Duodenal mucosa (tissue), 2 donors: ENCODE measurements around the gene CYB5RL.
A peak's percentile ranks its signal among the peaks of the same experiment; 100 is the strongest.

Source experiments
- H3K27ac ChIP-seq: one replicate; pipeline ENCODE4 v1.7.0; 2013; ENCODE audit warnings: low read depth, low read length
- H3K27me3 ChIP-seq, 2 donors: one replicate each; pipeline ENCODE4 v1.7.0; 2013; ENCODE audit warnings: low read length in 2 of 2, control low read depth in 1 of 2; ENCODE audit not compliant: insufficient read depth in 2 of 2, control insufficient read depth in 1 of 2
- H3K36me3 ChIP-seq, 2 donors: one replicate each; pipeline ENCODE4 v1.7.0; 2013; ENCODE audit warnings: low read length in 2 of 2, control low read depth in 1 of 2; ENCODE audit not compliant: insufficient read depth in 2 of 2, control insufficient read depth in 1 of 2
- H3K4me1 ChIP-seq, 2 donors: one replicate each; pipeline ENCODE4 v1.7.0; 2013; ENCODE audit warnings: low read length in 2 of 2, control low read depth in 1 of 2; ENCODE audit not compliant: insufficient read depth in 2 of 2, control insufficient read depth in 1 of 2
- H3K4me3 ChIP-seq, 2 donors: one replicate each; pipeline ENCODE4 v1.7.0; 2013; ENCODE audit warnings: low read length in 2 of 2, low read depth in 1 of 2
- H3K9ac ChIP-seq, 2 donors: one replicate each; pipeline ENCODE4 v1.7.0; 2013; ENCODE audit warnings: low read length in 2 of 2, low read depth in 1 of 2
- H3K9me3 ChIP-seq, 2 donors: one replicate each; pipeline ENCODE4 v1.7.0; 2013; ENCODE audit warnings: low read length in 2 of 2, control low read depth in 1 of 2; ENCODE audit not compliant: control insufficient read depth in 1 of 2

The CYB5RL gene

DNA sequence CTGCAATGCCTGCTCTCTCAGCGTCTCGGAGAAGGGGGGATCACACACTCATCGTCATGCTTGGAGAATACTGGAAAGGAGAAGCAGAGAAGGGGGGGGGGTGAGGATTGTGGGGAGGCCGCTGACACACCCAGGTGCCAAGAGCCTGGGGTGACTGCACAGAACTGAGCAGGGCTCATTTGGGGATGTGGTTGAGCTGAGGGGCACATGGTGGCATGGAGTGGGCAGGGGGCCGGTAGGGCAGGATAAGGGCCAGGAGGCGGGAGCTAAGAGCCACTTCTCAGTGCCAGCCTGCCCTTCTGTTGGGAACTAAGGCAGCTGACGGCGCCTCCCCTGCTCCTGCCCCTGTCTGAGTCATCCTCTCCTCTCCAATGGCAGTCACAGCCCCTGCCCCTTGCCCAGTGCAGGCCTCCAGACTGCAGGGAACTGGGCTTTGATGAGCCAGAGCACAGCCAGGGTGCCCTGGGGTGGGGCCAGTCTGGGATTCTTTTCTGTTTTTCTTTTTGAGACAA is 27.3 kb upstream of the CYB5RL start:
- Histone ChIP-seq H3K4me1 (peaks cover 0 to 2% of the 10 kb centered on the region in 2 donors), H3K4me3 (no peak overlapping the region), H3K9me3 (no peaks in the 10 kb centered on the region), H3K27ac (no peak overlapping the region), H3K27me3 (no peaks in the 10 kb centered on the region), H3K9ac (no peak overlapping the region), H3K36me3 (peaks cover 2 to 26% of the 10 kb centered on the region in 2 donors)

GRCh38 chr1:54225986-54226559 is 26.2 kb upstream of the CYB5RL start:
- H3K27me3 ChIP-seq, result no peaks in the 10 kb centered on the region
- H3K4me1 ChIP-seq, result peaks cover 0 to 9% of the 10 kb centered on the region in 2 donors
- H3K9ac ChIP-seq, result no peak overlapping the region
- no peak overlapping the region for H3K27ac ChIP-seq
- no peak overlapping the region for H3K4me3 ChIP-seq
- H3K36me3 ChIP-seq, result peaks cover 2 to 33% of the 10 kb centered on the region in 2 donors
- no peaks in the 10 kb centered on the region for H3K9me3 ChIP-seq

DNA sequence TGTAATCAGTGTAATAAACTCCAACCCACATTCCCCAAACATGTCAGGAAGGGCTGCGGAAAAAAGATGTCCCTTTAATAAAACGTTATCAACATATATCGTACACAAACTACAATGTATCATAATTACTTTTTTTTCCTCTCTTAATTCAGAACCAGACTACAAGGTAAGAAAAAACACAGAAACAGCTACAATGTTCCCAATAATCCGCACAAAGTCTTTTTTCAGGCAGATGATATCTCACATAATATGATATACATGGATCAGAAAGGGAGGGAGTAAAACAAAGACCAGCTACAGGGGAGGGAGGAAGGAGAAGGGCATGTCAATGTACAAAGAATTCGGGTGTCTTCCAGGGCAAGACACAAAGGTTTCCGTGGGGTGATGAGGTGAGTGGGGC is 25.5 kb upstream of the CYB5RL start:
- no peaks in the 10 kb centered on the region for H3K27me3 ChIP-seq
- peaks cover 0 to 12% of the 10 kb centered on the region in 2 donors for H3K4me1 ChIP-seq
- no peak overlapping the region for H3K4me3 ChIP-seq
- H3K9ac ChIP-seq, result no peak overlapping the region
- H3K36me3 ChIP-seq, result peaks cover 2 to 33% of the 10 kb centered on the region in 2 donors
- H3K27ac ChIP-seq, result no peak overlapping the region
- no peaks in the 10 kb centered on the region for H3K9me3 ChIP-seq

GRCh38 chr1:54224233-54224632 is 24.4 kb upstream of the CYB5RL start:
- no peak overlapping the region for H3K4me3 ChIP-seq
- H3K9ac ChIP-seq, result no peak overlapping the region
- no peaks in the 10 kb centered on the region for H3K27me3 ChIP-seq
- no peaks in the 10 kb centered on the region for H3K9me3 ChIP-seq
- H3K27ac ChIP-seq, result no peak overlapping the region
- H3K36me3 ChIP-seq, result peaks cover 2 to 25% of the 10 kb centered on the region in 2 donors
- H3K4me1 ChIP-seq, result peaks cover 9 to 23% of the 10 kb centered on the region in 2 donors

DNA sequence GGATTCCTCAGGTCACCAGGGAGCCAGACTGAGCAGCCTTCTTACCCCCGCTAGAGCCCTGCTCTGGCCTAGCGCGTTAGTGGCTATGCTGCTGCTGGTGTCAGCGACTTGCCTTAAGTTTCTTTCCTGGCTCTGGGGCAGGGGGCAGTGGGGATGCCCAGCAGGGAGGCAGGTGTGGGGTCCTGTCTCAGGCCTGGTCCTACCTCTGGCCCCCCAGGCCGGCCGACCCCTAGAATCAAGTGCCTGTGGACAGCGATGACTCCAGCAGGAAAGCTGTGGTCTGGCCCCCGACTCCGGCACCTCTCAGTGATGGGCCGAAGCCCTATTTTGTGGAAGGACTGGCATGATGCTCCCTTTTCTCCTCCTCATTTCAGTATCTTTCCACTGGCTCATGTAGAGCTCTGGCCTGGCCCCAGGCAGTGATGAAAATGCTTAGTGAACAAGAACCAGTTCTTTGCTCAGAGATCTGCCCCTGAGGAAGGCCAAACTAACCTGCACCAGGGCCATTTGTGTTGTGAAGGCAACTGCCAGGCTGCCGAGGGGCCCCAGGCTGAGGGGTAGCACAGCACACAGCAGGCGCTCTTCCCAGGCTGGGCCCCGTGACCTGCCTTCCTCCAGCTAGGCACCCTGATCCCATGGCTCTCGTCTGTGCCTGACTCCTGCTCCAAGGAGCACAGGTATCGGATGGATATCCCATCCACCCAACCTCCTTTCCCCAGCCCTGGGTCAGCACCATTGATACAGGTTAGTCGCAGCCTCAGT is 23.8 kb upstream of the CYB5RL start:
- Histone ChIP-seq H3K9me3 (no peaks in the 10 kb centered on the region), H3K4me3 (no peak overlapping the region), H3K27ac (no peak overlapping the region), H3K9ac (no peak overlapping the region), H3K27me3 (no peaks in the 10 kb centered on the region), H3K4me1 (peaks cover 15 to 29% of the 10 kb centered on the region in 2 donors), H3K36me3 (peaks cover 2 to 22% of the 10 kb centered on the region in 2 donors)

DNA sequence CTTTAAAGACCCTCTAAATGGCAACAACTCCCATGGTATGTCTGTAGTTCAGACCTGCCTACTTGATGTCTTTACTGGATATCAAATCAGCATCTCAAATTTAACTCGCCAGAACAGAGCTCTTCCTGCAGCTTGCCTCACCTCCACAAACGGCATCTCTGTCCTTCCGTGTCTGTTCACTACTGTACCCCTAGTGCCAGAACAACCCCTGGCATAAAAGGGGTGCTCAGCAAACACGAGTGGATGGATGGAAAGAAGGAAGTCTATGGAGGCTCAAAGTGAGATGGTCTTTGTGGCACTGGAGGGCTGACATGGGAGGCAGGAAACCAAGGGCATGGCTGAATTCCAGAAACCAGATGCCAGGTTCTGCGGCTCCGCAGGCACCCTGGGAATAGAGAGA is 22.9 kb upstream of the CYB5RL start:
- peaks cover 17 to 30% of the 10 kb centered on the region in 2 donors for H3K4me1 ChIP-seq
- H3K27ac ChIP-seq, result no peak overlapping the region
- H3K36me3 ChIP-seq, result peaks cover 9 to 25% of the 10 kb centered on the region in 2 donors
- H3K27me3 ChIP-seq, result no peaks in the 10 kb centered on the region
- no peak overlapping the region for H3K4me3 ChIP-seq
- no peak overlapping the region for H3K9ac ChIP-seq
- no peaks in the 10 kb centered on the region for H3K9me3 ChIP-seq

GRCh38 chr1:54221867-54222484 is 22.1 kb upstream of the CYB5RL start:
- Histone ChIP-seq H3K36me3 (peaks cover 16 to 32% of the 10 kb centered on the region in 2 donors), H3K4me1 (peaks cover 17 to 30% of the 10 kb centered on the region in 2 donors), H3K27ac (no peak overlapping the region), H3K9ac (no peak overlapping the region), H3K4me3 (no peak overlapping the region), H3K27me3 (no peaks in the 10 kb centered on the region), H3K9me3 (no peaks in the 10 kb centered on the region)

DNA sequence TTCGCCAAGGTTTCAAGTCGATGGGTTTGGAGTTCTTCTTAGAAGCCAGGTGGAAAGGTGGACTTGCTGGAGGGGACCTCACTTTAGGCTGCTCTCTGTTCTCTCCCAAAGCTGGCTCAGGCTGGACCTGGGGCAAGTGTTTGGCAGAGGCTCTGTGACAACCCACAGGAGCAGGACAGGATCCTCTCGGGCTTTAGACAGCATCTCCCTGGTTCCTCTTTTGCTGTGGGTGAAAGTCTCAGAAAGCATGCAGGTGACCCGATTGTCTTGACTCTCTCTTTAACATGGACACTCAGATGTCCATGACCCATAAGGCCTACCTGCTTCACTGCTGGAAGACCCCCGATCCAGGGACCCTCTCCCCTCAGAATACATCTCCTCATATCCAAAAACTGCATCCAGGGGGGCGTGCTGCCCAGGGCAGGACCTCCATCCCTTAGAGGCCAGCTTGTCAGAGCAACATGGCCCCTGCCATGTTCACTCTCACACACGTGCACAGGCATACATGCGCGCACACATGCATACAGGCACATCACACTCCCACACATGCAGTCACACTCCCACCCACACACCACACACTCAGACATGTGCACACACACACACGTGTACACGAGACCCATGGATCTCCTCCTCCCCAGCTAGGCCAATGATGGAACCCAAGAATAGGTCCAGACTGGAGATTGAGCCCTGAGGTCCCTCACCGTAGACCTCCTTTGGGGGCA is 21.4 kb upstream of the CYB5RL start:
- Histone ChIP-seq H3K27ac (no peak overlapping the region), H3K4me1 (peaks cover 17 to 30% of the 10 kb centered on the region in 2 donors), H3K36me3 (peaks cover 23 to 39% of the 10 kb centered on the region in 2 donors), H3K9ac (no peak overlapping the region), H3K27me3 (no peaks in the 10 kb centered on the region), H3K9me3 (no peaks in the 10 kb centered on the region), H3K4me3 (no peak overlapping the region)

GRCh38 chr1:54220004-54220811 is 20.4 kb upstream of the CYB5RL start:
- Histone ChIP-seq H3K9me3 (no peaks in the 10 kb centered on the region), H3K27me3 (no peaks in the 10 kb centered on the region), H3K36me3 (peaks cover 28 to 44% of the 10 kb centered on the region in 2 donors), H3K4me1 (peaks cover 17 to 30% of the 10 kb centered on the region in 2 donors), H3K4me3 (peak overlapping the region in 1 of 2 donors; percentile 10), H3K27ac (no peak overlapping the region), H3K9ac (no peak overlapping the region)
